Uterus (tissue), 4 donors: ENCODE measurements around the gene RELL1. TPM values are rescaled to one million over a fixed set of nuclear protein-coding genes. Genes with fewer than 3 reads are reported as not detected.

ENCODE experiments used
- DNase-seq, 2 donors: peaks; one replicate each; pipeline ENCODE4 v3.0.0-alpha.2; 2019 to 2020
- H3K27ac ChIP-seq, 2 donors: fragments of 200-600 bp; sonication (generic); 1 replicate in 1 of 2; 2 replicates in 1 of 2; pipeline ENCODE4 v1.5.1; 2016 to 2018
- H3K27me3 ChIP-seq, 2 donors: fragments of 200-600 bp; sonication (generic); one replicate each; pipeline ENCODE4 v1.5.1; 2018 to 2019; ENCODE audit warnings: control low read depth in 1 of 2
- H3K36me3 ChIP-seq, 2 donors: fragments of 200-600 bp; sonication (generic); one replicate each; pipeline ENCODE4 v1.5.1; 2019; ENCODE audit warnings: control low read depth in 1 of 2
- H3K4me1 ChIP-seq, 2 donors: fragments of 200-600 bp; sonication (generic); one replicate each; pipeline ENCODE4 v1.5.1; 2018 to 2019; ENCODE audit warnings: control low read depth in 1 of 2
- H3K4me3 ChIP-seq, 2 donors: fragments of 200-600 bp; sonication (generic); 1 replicate in 1 of 2; 2 replicates in 1 of 2; pipeline ENCODE4 v1.5.1; 2018 to 2019; ENCODE audit warnings: mild to moderate bottlenecking in 1 of 2
- H3K9me3 ChIP-seq, 2 donors: fragments of 200-600 bp; sonication (generic); one replicate each; pipeline ENCODE4 v1.5.1; 2019; ENCODE audit warnings: control low read depth in 1 of 2
- CTCF ChIP-seq, 4 experiments: fragments of 200-600 bp in 2 of 4; fragments of 450-650 bp in 2 of 4; sonication (generic) in 2 of 4; IDR thresholded peaks; one replicate each; pipeline ENCODE4 v1.5.1; 2016 to 2019; ENCODE audit warnings: antibody characterized with exemption in 4 of 4, mild to moderate bottlenecking in 2 of 4, moderate library complexity in 1 of 4
- POLR2A ChIP-seq, 2 donors: fragments of 450-650 bp; IDR thresholded peaks; one replicate each; pipeline ENCODE4 v1.6.1; 2016; ENCODE audit warnings: antibody characterized with exemption in 2 of 2, mild to moderate bottlenecking in 1 of 2, moderate library complexity in 1 of 2
- intact Hi-C: fragments of 100-400 bp; cut with DNase I; formaldehyde crosslinking; loops from one replicate; pipeline ENCODE4 v1.15.1; 2023; ENCODE audit warnings: low total_unique reads
- total RNA-seq, 4 donors: library from RNA; depleted of rRNA in 3 of 4; stranded (reverse); fragments of >200 nt in 3 of 4; gene quantifications; one replicate each; pipeline versions ENCODE4 v1.1.0 to v1.2.4, GENCODE V29; 2014 to 2023
- donor health status: DM: yes; HTN: yes; CAD: no.

The RELL1 gene
- total RNA-seq, 4 donors from 2014 or later: 21.2 to 64.0 (median 44.3) TPM

GRCh38 chr4:37609626-37610025 is 76.5 kb downstream of the RELL1 start:
- intact Hi-C loops: loop anchor here (10.0 kb wide), 1 partner anchor 185 kb away; no protein-coding TSS in a partner anchor
- Histone ChIP-seq H3K9me3 (no peaks in the 10 kb centered on the region), H3K36me3 (no peaks in the 10 kb centered on the region), H3K4me1 (no peaks in the 10 kb centered on the region), H3K27me3 (no peaks in the 10 kb centered on the region), H3K4me3 (no peak overlapping the region), H3K27ac (no peak overlapping the region)
- no peak for TF ChIP-seq CTCF (IDR thresholded peaks at IDR 0.05)
- TF ChIP-seq POLR2A (IDR thresholded peaks at IDR 0.05): no peak
- DNase-seq: no peak

- Histone ChIP-seq H3K4me1 (no peaks in the 10 kb centered on the region), H3K9me3 (no peaks in the 10 kb centered on the region), H3K27ac (no peak overlapping the region), H3K4me3 (no peak overlapping the region), H3K27me3 (no peaks in the 10 kb centered on the region), H3K36me3 (no peaks in the 10 kb centered on the region)
- no peak for DNase-seq
- TF ChIP-seq POLR2A (IDR thresholded peaks at IDR 0.05) (no peak), CTCF (IDR thresholded peaks at IDR 0.05) (no peak)
- intact Hi-C loops: loop anchor here (10.0 kb wide), 1 partner anchor 188 kb away; no protein-coding TSS in a partner anchor
These were observed 79.2 kb downstream of the RELL1 start for GRCh38 chr4:37607018-37607417.

GRCh38 chr4:37605843-37606565 is 80.2 kb downstream of the RELL1 start:
- TF ChIP-seq POLR2A (IDR thresholded peaks at IDR 0.05) (no peak), CTCF (IDR thresholded peaks at IDR 0.05) (no peak)
- no peak for DNase-seq
- Histone ChIP-seq H3K27ac (no peak overlapping the region), H3K36me3 (no peaks in the 10 kb centered on the region), H3K27me3 (no peaks in the 10 kb centered on the region), H3K4me3 (no peak overlapping the region), H3K4me1 (no peaks in the 10 kb centered on the region), H3K9me3 (no peaks in the 10 kb centered on the region)
- intact Hi-C loops: loop anchor here (10.0 kb wide), 1 partner anchor 189 kb away; no protein-coding TSS in a partner anchor

- intact Hi-C loops: loop anchor here (10.0 kb wide), 1 partner anchor 190 kb away; no protein-coding TSS in a partner anchor
- Histone ChIP-seq H3K9me3 (no peaks in the 10 kb centered on the region), H3K27me3 (no peaks in the 10 kb centered on the region), H3K27ac (no peak overlapping the region), H3K4me3 (no peak overlapping the region), H3K4me1 (no peaks in the 10 kb centered on the region), H3K36me3 (no peaks in the 10 kb centered on the region)
- DNase-seq: no peak
- no peak for TF ChIP-seq CTCF (IDR thresholded peaks at IDR 0.05)
- TF ChIP-seq POLR2A (IDR thresholded peaks at IDR 0.05): no peak
These were observed 81.7 kb downstream of the RELL1 start for GRCh38 chr4:37604461-37604860.

- DNase-seq: no peak
- H3K27ac ChIP-seq: no peak overlapping the region
- no peaks in the 10 kb centered on the region for H3K36me3 ChIP-seq
- intact Hi-C loops: loop anchor here (10.0 kb wide), 1 partner anchor 191 kb away; no protein-coding TSS in a partner anchor
- H3K9me3 ChIP-seq: no peaks in the 10 kb centered on the region
- H3K27me3 ChIP-seq: no peaks in the 10 kb centered on the region
- no peaks in the 10 kb centered on the region for H3K4me1 ChIP-seq
- H3K4me3 ChIP-seq: no peak overlapping the region
- no peak for TF ChIP-seq POLR2A (IDR thresholded peaks at IDR 0.05)
- no peak for TF ChIP-seq CTCF (IDR thresholded peaks at IDR 0.05)
These were observed 82.5 kb downstream of the RELL1 start for GRCh38 chr4:37603711-37604110.
